ENCODE data around the gene ADAM8. TPM values are rescaled to one million over a fixed set of nuclear protein-coding genes. Genes with fewer than 3 reads are reported as not detected.

The ADAM8 gene
- total RNA-seq, 2 donors from 2014 or later, result 0.82 to 1.5 TPM

- no peak for DNase-seq (ENCODE audit: low spot score)
- peaks cover 0 to 3% of the 10 kb centered on the region in 2 donors for H3K27me3 ChIP-seq
These were observed 61.1 kb downstream of the ADAM8 start for GRCh38 chr10:133215586-133215985.

DNA sequence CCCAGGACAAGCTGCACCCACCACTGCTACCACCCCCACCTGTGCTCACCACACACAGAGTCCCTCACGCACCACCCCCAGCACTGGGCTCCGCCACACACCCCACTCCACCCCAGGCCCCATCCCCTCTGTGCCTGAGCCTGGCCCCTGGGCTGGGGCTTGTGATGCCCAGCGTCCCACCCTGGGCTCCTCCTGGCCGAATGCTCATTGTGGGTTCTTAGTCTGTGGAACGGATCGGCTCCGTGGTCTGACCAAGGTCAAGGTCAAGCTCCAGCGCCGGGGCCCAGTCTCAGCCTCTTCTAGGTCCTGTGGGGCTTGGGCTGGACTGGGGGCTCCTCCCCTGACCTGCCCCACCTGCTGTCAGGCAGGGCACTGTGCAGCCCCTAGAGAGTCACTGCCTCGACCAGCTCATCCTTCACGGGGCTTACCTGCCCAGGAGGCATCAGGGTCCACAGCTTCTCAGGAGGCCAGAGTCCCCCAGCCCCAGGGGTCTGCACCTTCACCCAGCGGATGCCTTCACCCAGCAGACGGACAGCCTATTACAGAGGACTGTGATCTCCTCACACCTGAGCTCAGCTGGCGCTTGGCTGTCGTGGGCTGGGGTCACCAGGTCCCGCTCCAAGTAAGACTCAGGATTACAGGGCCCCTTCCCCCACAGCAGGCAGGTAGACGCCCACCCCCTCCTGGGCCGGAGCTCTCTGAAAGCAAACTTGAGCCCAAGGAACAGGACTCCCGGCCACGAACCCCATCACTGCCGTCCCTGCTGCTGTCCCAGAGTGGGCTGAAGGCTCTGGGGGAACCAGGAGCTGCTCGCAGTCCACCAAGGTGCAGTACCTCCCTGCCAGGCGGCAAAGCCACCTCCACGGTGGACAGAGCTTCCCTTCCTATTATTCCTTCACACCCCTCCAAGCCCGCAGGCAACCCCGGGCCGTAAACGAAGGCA, 61.9 kb downstream of the ADAM8 start:
- TF ChIP-seq, protein P1, sequence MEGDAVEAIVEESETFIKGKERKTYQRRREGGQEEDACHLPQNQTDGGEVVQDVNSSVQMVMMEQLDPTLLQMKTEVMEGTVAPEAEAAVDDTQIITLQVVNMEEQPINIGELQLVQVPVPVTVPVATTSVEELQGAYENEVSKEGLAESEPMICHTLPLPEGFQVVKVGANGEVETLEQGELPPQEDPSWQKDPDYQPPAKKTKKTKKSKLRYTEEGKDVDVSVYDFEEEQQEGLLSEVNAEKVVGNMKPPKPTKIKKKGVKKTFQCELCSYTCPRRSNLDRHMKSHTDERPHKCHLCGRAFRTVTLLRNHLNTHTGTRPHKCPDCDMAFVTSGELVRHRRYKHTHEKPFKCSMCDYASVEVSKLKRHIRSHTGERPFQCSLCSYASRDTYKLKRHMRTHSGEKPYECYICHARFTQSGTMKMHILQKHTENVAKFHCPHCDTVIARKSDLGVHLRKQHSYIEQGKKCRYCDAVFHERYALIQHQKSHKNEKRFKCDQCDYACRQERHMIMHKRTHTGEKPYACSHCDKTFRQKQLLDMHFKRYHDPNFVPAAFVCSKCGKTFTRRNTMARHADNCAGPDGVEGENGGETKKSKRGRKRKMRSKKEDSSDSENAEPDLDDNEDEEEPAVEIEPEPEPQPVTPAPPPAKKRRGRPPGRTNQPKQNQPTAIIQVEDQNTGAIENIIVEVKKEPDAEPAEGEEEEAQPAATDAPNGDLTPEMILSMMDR (IDR thresholded peaks at IDR 0.05), result no peak
- Histone ChIP-seq H3K4me3 (no peak overlapping the region), H3K9me3 (no peaks in the 10 kb centered on the region), H3K27me3 (peaks cover 0 to 1% of the 10 kb centered on the region in 2 donors), H3K4me1 (no peaks in the 10 kb centered on the region), H3K36me3 (no peaks in the 10 kb centered on the region), H3K27ac (no peak overlapping the region)
- DNase-seq (ENCODE audit: low spot score), result no peak

More at GRCh38 chr10:133215586-133215985, 61.1 kb downstream of the ADAM8 start:
- Histone ChIP-seq H3K27ac (no peak overlapping the region), H3K36me3 (no peaks in the 10 kb centered on the region), H3K4me3 (no peak overlapping the region), H3K4me1 (no peaks in the 10 kb centered on the region), H3K9me3 (no peaks in the 10 kb centered on the region)
- TF ChIP-seq, protein P1 (IDR thresholded peaks at IDR 0.05), result no peak

- Histone ChIP-seq H3K27me3 (no peaks in the 10 kb centered on the region), H3K4me1 (no peaks in the 10 kb centered on the region), H3K9me3 (no peaks in the 10 kb centered on the region), H3K27ac (no peak overlapping the region), H3K36me3 (no peaks in the 10 kb centered on the region), H3K4me3 (no peak overlapping the region)
- DNase-seq (ENCODE audit: low spot score), result no peak
- TF ChIP-seq, protein P1 (IDR thresholded peaks at IDR 0.05), result no peak
These were observed 62.8 kb downstream of the ADAM8 start for GRCh38 chr10:133213641-133214467.

DNA sequence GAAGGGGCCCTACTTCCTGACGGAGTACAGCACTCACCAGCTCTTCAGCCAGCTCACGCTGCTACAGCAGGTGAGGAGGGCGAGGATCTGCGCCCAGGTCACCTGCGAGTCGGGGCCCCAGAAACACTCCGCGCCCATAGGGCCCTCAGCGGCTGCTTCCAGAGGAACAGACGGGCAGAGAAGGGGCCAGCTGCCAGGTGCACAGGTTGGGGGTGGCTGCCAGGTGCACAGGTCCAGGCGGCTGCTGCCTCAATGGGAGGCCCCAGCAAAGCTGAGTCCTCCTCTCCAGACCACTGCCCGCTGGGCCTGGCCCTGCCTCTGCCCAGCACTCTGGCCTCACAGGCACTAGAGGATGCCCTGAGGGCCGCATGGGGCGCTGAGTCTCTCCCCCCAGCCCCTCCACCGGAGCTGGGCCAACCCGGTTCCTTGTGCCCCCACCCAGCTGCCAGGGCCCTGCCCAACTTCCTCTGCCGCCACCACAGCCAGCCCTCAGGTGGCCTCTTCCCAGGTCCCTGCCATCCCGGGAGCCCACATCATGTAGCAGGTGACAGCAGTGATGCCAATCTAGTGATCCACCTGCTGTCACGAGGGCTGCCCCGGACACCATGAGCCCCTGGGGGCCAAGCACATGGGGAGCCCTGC, 63.7 kb downstream of the ADAM8 start:
- DNase-seq (ENCODE audit: low spot score), result no peak
- no peak overlapping the region for H3K4me3 ChIP-seq

More for the DNA sequence above, 63.7 kb downstream of the ADAM8 start:
- Histone ChIP-seq H3K36me3 (no peaks in the 10 kb centered on the region), H3K4me1 (no peaks in the 10 kb centered on the region), H3K9me3 (no peaks in the 10 kb centered on the region), H3K27ac (no peak overlapping the region), H3K27me3 (no peaks in the 10 kb centered on the region)
- TF ChIP-seq, protein P1 (IDR thresholded peaks at IDR 0.05), result no peak

MicroRNAs encoded within 50 kb of the gene (microRNA counts, 767-probe panel; counts per million panel counts)
- microRNA hsa-miR-202-3p, result 0 to 31.0 counts per million in 2 donors

Small RNA genes lying within 50 kb of the gene (microRNA-seq; reads per million reads assigned to microRNA genes)
- gene MIR202 (ENCODE audit: borderline number of aligned reads in 2 of 2, borderline replicate concordance in 1 of 2), result 5.7 to 8.5 reads per million in 2 donors

Other genes starting within 250 kb of the ADAM8 start
- gene ADGRA1, start 188.9 kb downstream of the ADAM8 start, total RNA-seq, result under 1 TPM; 0.11 to 0.51 TPM
- gene KNDC1, start 116.6 kb downstream of the ADAM8 start, total RNA-seq, result 1 to 10 TPM in 1 of 2 donors, under 1 TPM in 1; 0.59 to 1.8 TPM
- not detected for gene UTF1, start 46.7 kb downstream of the ADAM8 start, total RNA-seq
- gene VENTX, start 39.0 kb downstream of the ADAM8 start, total RNA-seq, result under 1 TPM; 0.44 to 0.63 TPM
- gene TUBGCP2, start 32.0 kb upstream of the ADAM8 start, total RNA-seq, result 10 to 100 TPM; 22.1 to 30.4 TPM
- 10 to 100 TPM; 28.1 to 31.9 TPM for gene ZNF511, start 32.0 kb upstream of the ADAM8 start, total RNA-seq
- under 1 TPM in 1 of 2 donors, not detected in 1; 0.98 TPM for gene CALY, start 60.0 kb upstream of the ADAM8 start, total RNA-seq
- gene PRAP1, start 70.5 kb upstream of the ADAM8 start, total RNA-seq, result not detected
- gene FUOM, start 81.2 kb upstream of the ADAM8 start, total RNA-seq, result 10 to 100 TPM in 1 of 2 donors, 1 to 10 TPM in 1; 9.8 to 32.6 TPM
- gene ECHS1, start 96.5 kb upstream of the ADAM8 start, total RNA-seq, result 100 to 1,000 TPM in 1 of 2 donors, 10 to 100 TPM in 1; 89.8 to 146 TPM
- gene PAOX, start 102.4 kb upstream of the ADAM8 start, total RNA-seq, result 1 to 10 TPM; 2.4 to 3.5 TPM
- 10 to 100 TPM in 1 of 2 donors, 1 to 10 TPM in 1; 9.9 to 15.1 TPM for gene MTG1, start 117.3 kb upstream of the ADAM8 start, total RNA-seq
- gene SPRN, start 147.8 kb upstream of the ADAM8 start, total RNA-seq, result not detected
- gene SCART1, start 177.1 kb upstream of the ADAM8 start, total RNA-seq, result under 1 TPM; 0.22 to 0.24 TPM